ENCODE results near the gene KEAP1.

Gene KEAP1

GRCh38 chr19:10521461-10522171 lies 18.5 kb upstream of the KEAP1 start:
- Histone ChIP-seq H3K4me1 (ENCODE audit: insufficient read depth, low read length) (no peaks in the 10 kb centered on the region), H3K27ac (ENCODE audit: low read depth, low read length) (no peak overlapping the region), H3K36me3 (ENCODE audit: insufficient read depth, low read length) (no peaks in the 10 kb centered on the region), H3K9ac (ENCODE audit: low read length) (no peak overlapping the region), H3K9me3 (ENCODE audit: low read length) (no peaks in the 10 kb centered on the region), H3K27me3 (ENCODE audit: control insufficient read depth in 1 of 2, insufficient read depth in 2 of 2, low read length in 2 of 2) (peaks cover 21 to 34% of the 10 kb centered on the region in 2 donors), H3K4me3 (ENCODE audit: low read depth in 1 of 2, low read length in 2 of 2) (no peak overlapping the region)

GRCh38 chr19:10520652-10521318 lies 17.6 kb upstream of the KEAP1 start:
- Histone ChIP-seq H3K4me3 (ENCODE audit: low read depth in 1 of 2, low read length in 2 of 2) (no peak overlapping the region), H3K4me1 (ENCODE audit: insufficient read depth, low read length) (no peaks in the 10 kb centered on the region), H3K27me3 (ENCODE audit: control insufficient read depth in 1 of 2, insufficient read depth in 2 of 2, low read length in 2 of 2) (peaks cover 24 to 42% of the 10 kb centered on the region in 2 donors), H3K9me3 (ENCODE audit: low read length) (no peaks in the 10 kb centered on the region), H3K9ac (ENCODE audit: low read length) (no peak overlapping the region), H3K27ac (ENCODE audit: low read depth, low read length) (no peak overlapping the region), H3K36me3 (ENCODE audit: insufficient read depth, low read length) (no peaks in the 10 kb centered on the region)

GRCh38 chr19:10519421-10519820 lies 16.3 kb upstream of the KEAP1 start:
- H3K27me3 ChIP-seq (ENCODE audit: control insufficient read depth in 1 of 2, insufficient read depth in 2 of 2, low read length in 2 of 2): peaks cover 36 to 55% of the 10 kb centered on the region in 2 donors
- H3K36me3 ChIP-seq (ENCODE audit: insufficient read depth, low read length): no peaks in the 10 kb centered on the region

GRCh38 chr19:10518444-10519361 lies 15.5 kb upstream of the KEAP1 start:
- no peaks in the 10 kb centered on the region for H3K4me1 ChIP-seq (ENCODE audit: insufficient read depth, low read length)
- no peaks in the 10 kb centered on the region for H3K9me3 ChIP-seq (ENCODE audit: low read length)
- no peak overlapping the region for H3K27ac ChIP-seq (ENCODE audit: low read depth, low read length)
- no peaks in the 10 kb centered on the region for H3K36me3 ChIP-seq (ENCODE audit: insufficient read depth, low read length)
- no peak overlapping the region for H3K9ac ChIP-seq (ENCODE audit: low read length)
- H3K4me3 ChIP-seq (ENCODE audit: low read depth in 1 of 2, low read length in 2 of 2): no peak overlapping the region
- H3K27me3 ChIP-seq (ENCODE audit: control insufficient read depth in 1 of 2, insufficient read depth in 2 of 2, low read length in 2 of 2): peaks cover 36 to 62% of the 10 kb centered on the region in 2 donors

More at GRCh38 chr19:10519421-10519820, 16.3 kb upstream of the KEAP1 start:
- H3K4me1 ChIP-seq (ENCODE audit: insufficient read depth, low read length): no peaks in the 10 kb centered on the region
- H3K9me3 ChIP-seq (ENCODE audit: low read length): no peaks in the 10 kb centered on the region
- no peak overlapping the region for H3K27ac ChIP-seq (ENCODE audit: low read depth, low read length)
- no peak overlapping the region for H3K9ac ChIP-seq (ENCODE audit: low read length)
- H3K4me3 ChIP-seq (ENCODE audit: low read depth in 1 of 2, low read length in 2 of 2): no peak overlapping the region

- no peak overlapping the region for H3K27ac ChIP-seq (ENCODE audit: low read depth, low read length)
- H3K4me3 ChIP-seq (ENCODE audit: low read depth in 1 of 2, low read length in 2 of 2): no peak overlapping the region
- no peaks in the 10 kb centered on the region for H3K36me3 ChIP-seq (ENCODE audit: insufficient read depth, low read length)
- H3K4me1 ChIP-seq (ENCODE audit: insufficient read depth, low read length): no peaks in the 10 kb centered on the region
- peaks cover 42 to 70% of the 10 kb centered on the region in 2 donors for H3K27me3 ChIP-seq (ENCODE audit: control insufficient read depth in 1 of 2, insufficient read depth in 2 of 2, low read length in 2 of 2)
- H3K9ac ChIP-seq (ENCODE audit: low read length): no peak overlapping the region
- no peaks in the 10 kb centered on the region for H3K9me3 ChIP-seq (ENCODE audit: low read length)
Measured at GRCh38 chr19:10517760-10518443, 14.7 kb upstream of the KEAP1 start.

GRCh38 chr19:10517361-10517759 lies 14.2 kb upstream of the KEAP1 start, which contains the start of gene S1PR5:
S1PR5 (minus strand) TSS chr19:10517447; CDS start chr19:10515011, 2,436 bp downstream.
- Histone ChIP-seq H3K9me3 (ENCODE audit: low read length) (no peaks in the 10 kb centered on the region), H3K4me1 (ENCODE audit: insufficient read depth, low read length) (no peaks in the 10 kb centered on the region), H3K4me3 (ENCODE audit: low read depth in 1 of 2, low read length in 2 of 2) (no peak within 1 kb of the TSS), H3K9ac (ENCODE audit: low read length) (no peak within 1 kb of the TSS), H3K36me3 (ENCODE audit: insufficient read depth, low read length) (no peaks in the 10 kb centered on the region), H3K27ac (ENCODE audit: low read depth, low read length) (no peak within 1 kb of the TSS), H3K27me3 (ENCODE audit: control insufficient read depth in 1 of 2, insufficient read depth in 2 of 2, low read length in 2 of 2) (peaks cover 44 to 75% of the 10 kb centered on the region in 2 donors)

GRCh38 chr19:10516671-10517286 lies 13.6 kb upstream of the KEAP1 start:
- no peaks in the 10 kb centered on the region for H3K36me3 ChIP-seq (ENCODE audit: insufficient read depth, low read length)
- H3K9me3 ChIP-seq (ENCODE audit: low read length): no peaks in the 10 kb centered on the region
- no peak overlapping the region for H3K9ac ChIP-seq (ENCODE audit: low read length)
- H3K4me1 ChIP-seq (ENCODE audit: insufficient read depth, low read length): no peaks in the 10 kb centered on the region
- H3K27me3 ChIP-seq (ENCODE audit: control insufficient read depth in 1 of 2, insufficient read depth in 2 of 2, low read length in 2 of 2): peaks cover 44 to 79% of the 10 kb centered on the region in 2 donors
- no peak overlapping the region for H3K27ac ChIP-seq (ENCODE audit: low read depth, low read length)
- no peak overlapping the region for H3K4me3 ChIP-seq (ENCODE audit: low read depth in 1 of 2, low read length in 2 of 2)

GRCh38 chr19:10516064-10516385 lies 12.9 kb upstream of the KEAP1 start:
- Histone ChIP-seq H3K4me3 (ENCODE audit: low read depth in 1 of 2, low read length in 2 of 2) (no peak overlapping the region), H3K27ac (ENCODE audit: low read depth, low read length) (no peak overlapping the region), H3K4me1 (ENCODE audit: insufficient read depth, low read length) (no peaks in the 10 kb centered on the region), H3K27me3 (ENCODE audit: control insufficient read depth in 1 of 2, insufficient read depth in 2 of 2, low read length in 2 of 2) (peaks cover 44 to 81% of the 10 kb centered on the region in 2 donors), H3K9me3 (ENCODE audit: low read length) (no peaks in the 10 kb centered on the region), H3K9ac (ENCODE audit: low read length) (no peak overlapping the region), H3K36me3 (ENCODE audit: insufficient read depth, low read length) (no peaks in the 10 kb centered on the region)

- Histone ChIP-seq H3K4me3 (ENCODE audit: low read depth in 1 of 2, low read length in 2 of 2) (no peak overlapping the region), H3K27me3 (ENCODE audit: control insufficient read depth in 1 of 2, insufficient read depth in 2 of 2, low read length in 2 of 2) (peaks cover 46 to 87% of the 10 kb centered on the region in 2 donors), H3K4me1 (ENCODE audit: insufficient read depth, low read length) (no peaks in the 10 kb centered on the region), H3K9ac (ENCODE audit: low read length) (no peak overlapping the region), H3K27ac (ENCODE audit: low read depth, low read length) (no peak overlapping the region), H3K9me3 (ENCODE audit: low read length) (no peaks in the 10 kb centered on the region), H3K36me3 (ENCODE audit: insufficient read depth, low read length) (no peaks in the 10 kb centered on the region)
Measured at GRCh38 chr19:10514211-10515145, 11.3 kb upstream of the KEAP1 start.

- no peaks in the 10 kb centered on the region for H3K9me3 ChIP-seq (ENCODE audit: low read length)
- no peaks in the 10 kb centered on the region for H3K36me3 ChIP-seq (ENCODE audit: insufficient read depth, low read length)
- no peak overlapping the region for H3K27ac ChIP-seq (ENCODE audit: low read depth, low read length)
- no peaks in the 10 kb centered on the region for H3K4me1 ChIP-seq (ENCODE audit: insufficient read depth, low read length)
- H3K27me3 ChIP-seq (ENCODE audit: control insufficient read depth in 1 of 2, insufficient read depth in 2 of 2, low read length in 2 of 2): peaks cover 37 to 77% of the 10 kb centered on the region in 2 donors
- H3K4me3 ChIP-seq (ENCODE audit: low read depth in 1 of 2, low read length in 2 of 2): no peak overlapping the region
- no peak overlapping the region for H3K9ac ChIP-seq (ENCODE audit: low read length)
Measured at GRCh38 chr19:10513223-10513622, 10.1 kb upstream of the KEAP1 start.

Measured in muscle layer of colon (tissue), 2 donors.